GM12875 (cell line): ENCODE measurements around the gene MSH2.

ENCODE experiments used
- H3K4me3 ChIP-seq: one replicate; pipeline ENCODE4 v1.5.1; 2011; ENCODE audit warnings: low read depth, low read length, control low read depth
- TF ChIP-seq, protein P1 (sequence below): IDR thresholded peaks from 2 replicates; pipeline ENCODE4 v1.5.1; 2011; ENCODE audit warnings: low read depth, mild to moderate bottlenecking, control low read depth, inconsistent platforms, low read length, moderate library complexity, borderline replicate concordance; ENCODE audit not compliant: insufficient read depth

The MSH2 gene

GRCh38 chr2:47457268-47457667, 54.3 kb downstream of the MSH2 start:
- no peak overlapping the region for H3K4me3 ChIP-seq
- TF ChIP-seq, protein P1, sequence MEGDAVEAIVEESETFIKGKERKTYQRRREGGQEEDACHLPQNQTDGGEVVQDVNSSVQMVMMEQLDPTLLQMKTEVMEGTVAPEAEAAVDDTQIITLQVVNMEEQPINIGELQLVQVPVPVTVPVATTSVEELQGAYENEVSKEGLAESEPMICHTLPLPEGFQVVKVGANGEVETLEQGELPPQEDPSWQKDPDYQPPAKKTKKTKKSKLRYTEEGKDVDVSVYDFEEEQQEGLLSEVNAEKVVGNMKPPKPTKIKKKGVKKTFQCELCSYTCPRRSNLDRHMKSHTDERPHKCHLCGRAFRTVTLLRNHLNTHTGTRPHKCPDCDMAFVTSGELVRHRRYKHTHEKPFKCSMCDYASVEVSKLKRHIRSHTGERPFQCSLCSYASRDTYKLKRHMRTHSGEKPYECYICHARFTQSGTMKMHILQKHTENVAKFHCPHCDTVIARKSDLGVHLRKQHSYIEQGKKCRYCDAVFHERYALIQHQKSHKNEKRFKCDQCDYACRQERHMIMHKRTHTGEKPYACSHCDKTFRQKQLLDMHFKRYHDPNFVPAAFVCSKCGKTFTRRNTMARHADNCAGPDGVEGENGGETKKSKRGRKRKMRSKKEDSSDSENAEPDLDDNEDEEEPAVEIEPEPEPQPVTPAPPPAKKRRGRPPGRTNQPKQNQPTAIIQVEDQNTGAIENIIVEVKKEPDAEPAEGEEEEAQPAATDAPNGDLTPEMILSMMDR = no peak

DNA sequence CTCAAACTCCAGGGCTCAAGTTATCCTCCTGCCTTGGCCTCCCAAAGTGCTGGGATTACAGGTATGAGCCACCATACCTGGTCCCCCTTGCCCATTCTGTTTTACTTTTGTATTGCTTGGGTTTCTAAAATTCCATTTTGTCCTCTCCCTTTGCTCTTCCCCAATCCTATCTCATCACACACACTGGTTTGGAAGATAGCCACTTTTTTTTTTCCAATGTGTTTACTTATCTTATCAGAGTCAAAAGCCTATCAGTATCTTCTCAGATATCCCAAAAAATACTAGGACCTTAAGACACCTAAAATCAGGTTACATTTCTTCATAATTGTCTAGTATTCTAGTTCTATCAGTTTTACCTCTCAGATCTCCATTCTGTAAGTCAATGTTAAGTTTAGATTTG, 56.1 kb downstream of the MSH2 start:
- TF ChIP-seq, protein P1 = no peak

GRCh38 chr2:47460766-47461165, 57.8 kb downstream of the MSH2 start:
- H3K4me3 ChIP-seq = no peak overlapping the region
- TF ChIP-seq, protein P1 = no peak

More for the DNA sequence above, 56.1 kb downstream of the MSH2 start:
- no peak overlapping the region for H3K4me3 ChIP-seq

- no peak overlapping the region for H3K4me3 ChIP-seq
- TF ChIP-seq, protein P1 = no peak
Measured at GRCh38 chr2:47471429-47472116, 68.6 kb downstream of the MSH2 start.

GRCh38 chr2:47479863-47480262, 76.9 kb downstream of the MSH2 start:
- no peak overlapping the region for H3K4me3 ChIP-seq
- TF ChIP-seq, protein P1 = no peak

DNA sequence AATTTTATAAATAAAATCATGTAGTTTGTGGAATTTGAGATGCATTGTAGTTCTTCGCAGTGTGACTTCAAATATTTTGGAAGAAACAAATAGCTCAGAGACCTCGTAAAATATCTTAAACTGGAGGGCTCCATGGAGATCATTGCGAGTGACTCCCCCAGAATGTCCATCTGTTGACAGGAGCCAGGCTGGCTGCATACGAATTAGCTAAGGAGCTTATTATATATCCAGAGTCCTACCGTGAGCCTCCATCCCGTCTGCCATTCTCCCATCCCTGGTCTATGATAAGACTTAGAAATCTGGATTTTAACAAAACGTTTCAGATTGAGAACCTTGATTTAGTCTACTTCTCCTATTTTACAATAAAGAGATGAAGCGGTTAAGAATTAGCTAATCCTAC, 80.2 kb downstream of the MSH2 start:
- TF ChIP-seq, protein P1 = no peak
- H3K4me3 ChIP-seq = no peak overlapping the region

- TF ChIP-seq, protein P1 = no peak
Measured at GRCh38 chr2:47484396-47484795, 81.4 kb downstream of the MSH2 start.

More at GRCh38 chr2:47484396-47484795, 81.4 kb downstream of the MSH2 start:
- no peak overlapping the region for H3K4me3 ChIP-seq
